GM12891 (cell line): ENCODE measurements around the gene PIK3CD.

Source experiments
- POLR2A ChIP-seq: IDR thresholded peaks from 2 replicates; pipeline ENCODE4 v1.6.1; 2011; ENCODE audit warnings: low read depth, low read length, control low read depth
- POLR2AphosphoS5 ChIP-seq: IDR thresholded peaks from 2 replicates; pipeline ENCODE4 v1.6.1; 2011; ENCODE audit warnings: low read depth, low read length, control low read depth

DNA sequence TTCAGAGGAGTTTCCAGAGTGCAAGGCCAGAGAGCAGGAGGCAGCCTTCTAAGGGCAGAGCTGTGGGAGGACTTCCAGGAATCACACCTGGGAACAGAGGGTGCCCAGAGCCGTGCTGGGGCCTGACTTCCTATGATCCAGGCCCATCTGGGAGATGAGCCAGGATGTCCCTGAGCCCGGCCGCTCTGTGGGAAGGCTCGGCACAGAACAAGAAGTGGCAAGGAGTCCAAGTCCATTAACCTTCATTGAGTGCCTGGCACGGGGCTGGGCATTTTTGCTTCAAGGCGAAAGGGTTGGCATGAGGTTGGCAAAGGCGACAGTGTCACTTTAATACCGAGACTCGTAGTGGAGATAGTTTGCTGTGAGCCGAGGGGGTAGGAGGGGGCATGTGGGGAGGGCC, 44.6 kb upstream of the PIK3CD start:
- no peak for TF ChIP-seq POLR2AphosphoS5
- TF ChIP-seq POLR2A: no peak
